Hepatocyte (in vitro differentiated cells): ENCODE data around the gene MTCH1.

Experiments
- EZH2 ChIP-seq: fragments of 200-600 bp; sonication (generic); IDR thresholded peaks from 2 replicates; pipeline ENCODE4 v1.6.1; 2016; ENCODE audit warnings: antibody characterized with exemption, mild to moderate bottlenecking, borderline replicate concordance
- EZH2phosphoT487 ChIP-seq: fragments of 200-600 bp; sonication (generic); IDR thresholded peaks from one replicate; pipeline ENCODE4 v1.6.1; 2018; ENCODE audit warnings: antibody characterized with exemption, mild to moderate bottlenecking, low read depth, moderate library complexity; ENCODE audit not compliant: unreplicated experiment, severe bottlenecking
- TF ChIP-seq, protein P1 (sequence below): fragments of 200-600 bp; sonication (generic); IDR thresholded peaks from 2 replicates; pipeline ENCODE4 v1.5.1; 2016; ENCODE audit warnings: antibody characterized with exemption, mild to moderate bottlenecking; ENCODE audit not compliant: poor library complexity

DNA sequence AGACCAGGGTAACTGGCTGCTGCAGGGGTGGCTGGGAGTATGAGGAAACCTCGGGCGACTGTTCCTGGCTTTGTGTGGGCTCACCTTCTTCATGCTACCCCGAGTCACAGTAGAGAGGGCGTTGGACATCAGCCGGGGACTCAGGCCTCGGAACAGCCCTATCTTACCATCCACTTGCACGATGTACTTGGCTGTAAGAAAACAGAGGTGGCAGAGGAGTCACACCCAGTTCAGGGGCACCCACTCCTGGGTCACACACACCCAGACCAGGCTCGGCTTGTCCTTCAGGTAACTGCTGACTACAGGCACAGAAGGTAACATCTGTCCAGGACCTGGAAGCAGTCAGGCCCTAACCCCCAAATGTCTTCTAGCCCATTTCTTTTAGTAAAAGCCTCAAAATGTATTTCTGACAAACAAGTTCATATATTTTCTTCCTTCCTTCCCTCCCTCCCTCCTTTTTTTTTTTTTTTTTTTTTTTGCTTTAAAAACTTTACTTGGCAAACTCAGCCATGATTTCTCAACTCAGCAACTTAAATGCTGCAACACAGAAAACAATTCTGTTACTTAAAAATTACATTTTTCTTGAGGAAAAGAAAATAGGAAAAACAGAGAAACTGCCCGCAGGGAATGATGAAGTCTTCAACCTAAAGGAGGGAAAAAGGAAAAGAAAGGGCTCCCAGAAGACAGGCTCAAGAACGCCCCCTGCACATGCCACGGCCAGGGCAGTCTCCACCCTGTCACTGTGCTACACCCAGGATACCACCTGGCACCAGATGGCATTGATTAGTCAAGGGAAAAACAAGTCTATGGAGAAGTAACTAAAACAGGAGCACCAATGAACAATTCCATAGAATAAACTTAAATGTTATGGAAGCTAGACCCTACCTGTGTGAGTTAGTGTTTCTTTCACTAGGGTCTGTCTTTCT, 7.3 kb downstream of the MTCH1 start:
- TF ChIP-seq, protein P1, sequence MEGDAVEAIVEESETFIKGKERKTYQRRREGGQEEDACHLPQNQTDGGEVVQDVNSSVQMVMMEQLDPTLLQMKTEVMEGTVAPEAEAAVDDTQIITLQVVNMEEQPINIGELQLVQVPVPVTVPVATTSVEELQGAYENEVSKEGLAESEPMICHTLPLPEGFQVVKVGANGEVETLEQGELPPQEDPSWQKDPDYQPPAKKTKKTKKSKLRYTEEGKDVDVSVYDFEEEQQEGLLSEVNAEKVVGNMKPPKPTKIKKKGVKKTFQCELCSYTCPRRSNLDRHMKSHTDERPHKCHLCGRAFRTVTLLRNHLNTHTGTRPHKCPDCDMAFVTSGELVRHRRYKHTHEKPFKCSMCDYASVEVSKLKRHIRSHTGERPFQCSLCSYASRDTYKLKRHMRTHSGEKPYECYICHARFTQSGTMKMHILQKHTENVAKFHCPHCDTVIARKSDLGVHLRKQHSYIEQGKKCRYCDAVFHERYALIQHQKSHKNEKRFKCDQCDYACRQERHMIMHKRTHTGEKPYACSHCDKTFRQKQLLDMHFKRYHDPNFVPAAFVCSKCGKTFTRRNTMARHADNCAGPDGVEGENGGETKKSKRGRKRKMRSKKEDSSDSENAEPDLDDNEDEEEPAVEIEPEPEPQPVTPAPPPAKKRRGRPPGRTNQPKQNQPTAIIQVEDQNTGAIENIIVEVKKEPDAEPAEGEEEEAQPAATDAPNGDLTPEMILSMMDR: no peak
- TF ChIP-seq EZH2phosphoT487 (no peak), EZH2 (no peak)
